GM12878 (cell line): ENCODE results near the gene DUSP22. TPM values are rescaled to one million over a fixed set of nuclear protein-coding genes. Genes with fewer than 3 reads are reported as not detected.

ENCODE experiments used
- ATAC-seq: fragments of 200-7000 bp; cut with Tn5 transposase; 3 replicates; pipeline ENCODE4 v1.9.1; 2020; ENCODE audit warnings: mild to moderate bottlenecking, moderate library complexity
- BruUV-seq: library from RNA; stranded (reverse); fragments of 400-500 nt; replicated peaks from 2 replicates; lab custom pipeline; 2021; lab: Mats Ljungman, UMichigan
- CTCF ChIA-PET: fragments of 300-600 bp; sonication (Branson Sonifier 250); formaldehyde crosslinking; extraction: SDS; loops from one replicate; lab custom pipeline; 2021; ENCODE audit warnings: inconsistent platforms; lab: Yijun Ruan, JAX
- POLR2A ChIA-PET: fragments of 350-600 bp; formaldehyde crosslinking; extraction: SDS; loops from one replicate; lab custom pipeline; 2021; ENCODE audit warnings: inconsistent platforms; lab: Charles Lee
- RAD21 ChIA-PET: fragments of 300-600 bp; sonication (Branson Sonifier 250); formaldehyde crosslinking; loops from one replicate; lab custom pipeline; 2023; ENCODE audit warnings: antibody characterized with exemption; ENCODE audit not compliant: unreplicated experiment; lab: Charles Lee
- SMC1A ChIA-PET: fragments of 300-600 bp; sonication (Branson Sonifier 250); formaldehyde crosslinking; loops from one replicate; lab custom pipeline; 2023; ENCODE audit not compliant: unreplicated experiment, uncharacterized antibody; lab: Charles Lee
- DNase-seq: peaks from one replicate; pipeline ENCODE4 v3.0.0-alpha.2; 2011; ENCODE audit warnings: low read depth, low spot score
- FAIRE-seq: peaks from 3 replicates; lab custom pipeline; 2011; peaks lifted over from hg19 to GRCh38; lab: Jason Lieb, UNC
- H2AFZ ChIP-seq: 2 replicates; pipeline ENCODE4 v1.6.0; 2011; ENCODE audit warnings: low read depth, low read length, control low read depth; ENCODE audit not compliant: control insufficient read depth
- H3K27ac ChIP-seq: 2 replicates; pipeline ENCODE4 v1.5.1; 2011; ENCODE audit warnings: control low read depth; ENCODE audit not compliant: control insufficient read depth, insufficient read depth
- H3K27me3 ChIP-seq, 2 experiments: replicated peaks in 1 of 2; 2 replicates each; pipeline versions ENCODE4 v1.6.0 to v1.6.1; 2011; ENCODE audit warnings: low read length in 1 of 2; ENCODE audit not compliant: control insufficient read depth in 2 of 2, insufficient read depth in 2 of 2
- H3K36me3 ChIP-seq, 2 experiments: 2 replicates each; pipeline ENCODE4 v1.5.1; 2011; ENCODE audit warnings: low read length in 1 of 2; ENCODE audit not compliant: control insufficient read depth in 2 of 2, insufficient read depth in 2 of 2
- H3K4me1 ChIP-seq: 2 replicates; pipeline ENCODE4 v1.6.1; 2011; ENCODE audit warnings: mild to moderate bottlenecking, low read length, moderate library complexity, mixed read lengths; ENCODE audit not compliant: control insufficient read depth, insufficient read depth
- H3K4me2 ChIP-seq: 2 replicates; pipeline ENCODE4 v1.6.0; 2011; ENCODE audit warnings: control low read depth; ENCODE audit not compliant: control insufficient read depth, insufficient read depth
- H3K4me3 ChIP-seq: fragments of 200-600 bp; sonication (generic); 2 replicates; pipeline ENCODE4 v1.5.1; 2016
- H3K79me2 ChIP-seq: 2 replicates; pipeline ENCODE4 v1.6.0; 2011; ENCODE audit warnings: low read length; ENCODE audit not compliant: control insufficient read depth, insufficient read depth
- H3K9ac ChIP-seq: 2 replicates; pipeline ENCODE4 v1.8.0; 2011; ENCODE audit warnings: low read length, control low read depth, mixed read lengths; ENCODE audit not compliant: control insufficient read depth, insufficient read depth
- H3K9me3 ChIP-seq: replicated peaks from 3 replicates; pipeline ENCODE4 v1.5.1; 2011; ENCODE audit warnings: mild to moderate bottlenecking, low read length; ENCODE audit not compliant: control insufficient read depth, insufficient read depth
- H4K20me1 ChIP-seq: 2 replicates; pipeline ENCODE4 v1.6.0; 2011; ENCODE audit not compliant: control insufficient read depth, insufficient read depth
- ATF2 ChIP-seq: IDR thresholded peaks from 2 replicates; pipeline ENCODE4 v1.6.1; 2012; ENCODE audit warnings: low read length, inconsistent platforms
- CREM ChIP-seq: IDR thresholded peaks from 2 replicates; pipeline ENCODE4 v1.6.1; 2014; ENCODE audit warnings: antibody characterized with exemption, low read depth
- EP300 ChIP-seq, 2 experiments: fragments of 150-350 bp in 1 of 2; IDR thresholded peaks; 2 replicates each; pipeline ENCODE4 v1.6.1; 2011 to 2012; ENCODE audit warnings: low read depth in 2 of 2, low read length in 2 of 2, borderline replicate concordance in 1 of 2, improper control_type of control experiment in 1 of 2, inconsistent platforms in 1 of 2; ENCODE audit not compliant: control insufficient read depth in 1 of 2
- GATAD2B ChIP-seq: fragments of 450-650 bp; conservative IDR thresholded peaks from 2 replicates; pipeline ENCODE4 v1.6.1; 2017; ENCODE audit warnings: low read depth, mild to moderate bottlenecking, moderate library complexity
- KDM1A ChIP-seq: fragments of 200-600 bp; sonication (generic); IDR thresholded peaks from 2 replicates; pipeline ENCODE4 v1.6.1; 2016; ENCODE audit warnings: borderline replicate concordance
- MLLT1 ChIP-seq: fragments of 450-650 bp; IDR thresholded peaks from 2 replicates; pipeline ENCODE4 v1.6.1; 2016; ENCODE audit warnings: mild to moderate bottlenecking
- NBN ChIP-seq: fragments of 450-650 bp; IDR thresholded peaks from 2 replicates; pipeline ENCODE4 v1.6.1; 2016
- NR2C2 ChIP-seq: IDR thresholded peaks from 2 replicates; pipeline ENCODE4 v1.6.1; 2011; ENCODE audit warnings: borderline replicate concordance, low read depth; ENCODE audit not compliant: control insufficient read depth, insufficient read length
- PBX3 ChIP-seq: IDR thresholded peaks from 2 replicates; pipeline ENCODE4 v1.6.1; 2011; ENCODE audit warnings: mild to moderate bottlenecking, low read depth, low read length, moderate library complexity; ENCODE audit not compliant: insufficient replicate concordance
- PKNOX1 ChIP-seq: fragments of 450-650 bp; IDR thresholded peaks from 2 replicates; pipeline ENCODE4 v1.6.1; 2016; ENCODE audit warnings: mild to moderate bottlenecking
- SMAD5 ChIP-seq: IDR thresholded peaks from 2 replicates; pipeline ENCODE4 v1.6.1; 2016; ENCODE audit warnings: antibody characterized with exemption, low read depth
- YBX1 ChIP-seq: fragments of 450-650 bp; IDR thresholded peaks from 2 replicates; pipeline ENCODE4 v1.6.1; 2016; ENCODE audit warnings: antibody characterized with exemption
- ZNF274 ChIP-seq: IDR thresholded peaks from one replicate; pipeline ENCODE4 v1.8.0; 2011; ENCODE audit not compliant: insufficient read length, insufficient read depth
- ZSCAN29 ChIP-seq: fragments of 450-650 bp; IDR thresholded peaks from 2 replicates; pipeline ENCODE4 v1.6.1; 2017; ENCODE audit warnings: mild to moderate bottlenecking, moderate library complexity
- ZZZ3 ChIP-seq: IDR thresholded peaks from 2 replicates; pipeline ENCODE4 v1.6.1; 2011; ENCODE audit warnings: low read depth; ENCODE audit not compliant: control insufficient read depth, insufficient read length
- WGBS: methylation state at CpG from one replicate; pipeline ENCODE4 v1.1.6; 2016; ENCODE audit warnings: low lambda C conversion rate; ENCODE audit not compliant: insufficient replicate concordance, insufficient coverage; ENCODE audit errors: missing lambda C conversion rate; 5-methylcytosine and 5-hydroxymethylcytosine counted together
- in situ Hi-C: fragments of 300-500 bp; cut with MboI; formaldehyde crosslinking; loops from 9 replicates; pipeline ENCODE4 v1.14.3; 2018; ENCODE audit warnings: mixed read lengths
- intact Hi-C: fragments of 100-400 bp; cut with micrococcal nuclease; formaldehyde crosslinking; loops from one replicate; pipeline ENCODE4 v1.14.2; 2022; ENCODE audit not compliant: unreplicated experiment
- polyA plus RNA-seq, 11 experiments: library from polyadenylated mRNA; depleted of rRNA in 4 of 11; unstranded in 6 of 11; stranded (reverse) in 5 of 11; fragments of >200 nt; fragmentation: Nextera tagmentation in 4 of 11; fragmentation: Illumina TruSeq in 1 of 11; extraction: Ambion mirVana in 4 of 11; extraction: Trizol in 1 of 11; gene quantifications; 1 replicate in 1 of 11; 2 replicates in 10 of 11; pipeline versions ENCODE4 v1.2.1 to v1.2.3, GENCODE V29; 2011 to 2016; ENCODE audit warnings: inconsistent platforms in 2 of 11, missing spikeins in 2 of 11, low read depth in 1 of 11
- total RNA-seq, 4 experiments: library from RNA; depleted of rRNA in 3 of 4; stranded (reverse); fragments of >200 nt in 3 of 4; fragmentation: Illumina TruSeq in 1 of 4; extraction: Trizol in 1 of 4; gene quantifications; 2 replicates each; pipeline versions ENCODE4 v1.2.1 to v1.2.3, GENCODE V29; 2013 to 2021
- TF ChIP-seq, protein P1 (sequence below): IDR thresholded peaks from 2 replicates; pipeline ENCODE4 v1.6.1; 2012; ENCODE audit warnings: low read depth, low read length, improper control_type of control experiment

Gene DUSP22
- total and polyA plus RNA-seq, 10 of the 15 experiments (the other 5 are each of a cell fraction or from before 2014, with no cell fraction given), result 78.9 to 156 (median 107) TPM

DNA sequence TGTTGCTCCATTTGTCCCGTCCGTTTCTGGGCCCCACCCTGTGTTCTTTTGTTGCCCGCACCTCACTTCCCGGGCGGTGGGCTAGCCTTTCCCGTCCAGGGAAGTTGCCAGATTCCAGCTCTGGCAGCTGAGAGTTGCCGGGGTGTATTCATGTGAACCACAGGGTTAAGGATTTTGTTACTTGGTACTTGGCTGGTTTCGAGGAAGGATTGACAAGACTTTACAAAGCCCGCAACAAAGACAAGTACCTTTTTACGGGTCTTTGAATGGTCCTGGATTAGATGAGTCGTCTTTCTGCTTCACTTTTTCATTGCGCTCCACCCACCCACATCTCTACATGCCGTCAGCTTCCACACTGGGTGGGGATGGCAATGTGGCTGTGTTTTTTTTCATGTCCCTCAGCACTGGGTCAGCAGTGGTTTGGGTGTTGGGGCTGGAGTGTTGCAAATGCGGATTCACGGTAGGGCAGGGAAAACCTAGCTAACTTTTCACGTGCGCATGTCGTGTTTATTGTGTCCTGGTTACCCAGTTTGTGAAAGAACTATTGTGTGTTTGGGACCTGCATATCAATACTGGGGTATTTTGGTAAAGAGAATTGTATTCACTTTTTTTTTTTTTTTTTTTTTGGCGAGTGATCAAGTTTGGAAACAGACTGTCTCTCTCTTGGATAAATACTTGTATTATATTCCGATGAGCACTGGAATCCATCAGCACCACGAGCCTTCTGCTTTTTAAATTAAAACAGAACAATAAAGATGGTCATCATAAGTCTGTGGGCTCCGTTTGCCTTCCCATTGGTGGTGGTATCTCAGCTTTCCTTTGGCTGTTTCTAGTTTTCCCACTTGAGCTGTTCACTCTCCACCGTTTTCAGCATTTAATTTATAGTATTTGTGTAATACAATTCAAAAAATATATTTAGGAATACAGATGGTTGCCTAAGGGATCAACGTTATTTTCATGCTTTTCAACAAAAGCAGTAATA lies 1.2 kb downstream of the DUSP22 start:
- ChIA-PET SMC1A (interaction anchor here (0.6 to 2.7 kb wide), 28 partner anchors 12 to 106 kb away, joined by 3 to 46 read pairs (median 6); no protein-coding TSS in a partner anchor), RAD21 (interaction anchor here (0.7 to 2.6 kb wide), 34 partner anchors 8 to 182 kb away, joined by 3 to 77 read pairs (median 6); partner anchors contain the start of gene IRF4), POLR2A (interaction anchor here (0.6 to 2.6 kb wide), 30 partner anchors 9 to 110 kb away, joined by 3 to 67 read pairs (median 7); partner anchors contain the start of gene IRF4), CTCF (interaction anchor here (0.6 to 2.6 kb wide), 18 partner anchors 12 to 101 kb away, joined by 3 to 14 read pairs (median 4); partner anchors contain the start of gene IRF4)
- 17% methylated on average over 23 of the region's 24 CpGs for WGBS
- H3K27me3 ChIP-seq, result no peaks in the 10 kb centered on the region
- FAIRE-seq (no peak), ATAC-seq (peak; percentile 1), DNase-seq (no peak)
- H3K27ac ChIP-seq, result peak overlapping the region; percentile 100
- H3K36me3 ChIP-seq, result no peaks in the 10 kb centered on the region
- in situ Hi-C loops (no loop called here), intact Hi-C loops (loop anchor here (2.0 kb wide), 1 partner anchor 71 kb away; no protein-coding TSS in a partner anchor)
- TSS peak; percentile 83 for BruUV-seq
- peaks cover 65% of the 10 kb centered on the region for H3K4me1 ChIP-seq
- H3K79me2 ChIP-seq, result peaks cover 85% of the 10 kb centered on the region
- no peaks in the 10 kb centered on the region for H4K20me1 ChIP-seq
- peak overlapping the region; percentile 78 for H3K4me3 ChIP-seq
- H3K4me2 ChIP-seq, result peak overlapping the region; percentile 97
- H3K9me3 ChIP-seq, result no peaks in the 10 kb centered on the region
- H2AFZ ChIP-seq, result peak overlapping the region; percentile 1; the same call in 1 of the 2 replicates
- peak overlapping the region; percentile 98 for H3K9ac ChIP-seq
- TF ChIP-seq, protein P1, sequence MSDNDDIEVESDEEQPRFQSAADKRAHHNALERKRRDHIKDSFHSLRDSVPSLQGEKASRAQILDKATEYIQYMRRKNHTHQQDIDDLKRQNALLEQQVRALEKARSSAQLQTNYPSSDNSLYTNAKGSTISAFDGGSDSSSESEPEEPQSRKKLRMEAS, result peak; percentile 51; the same call in 1 of the 2 replicates
- TF ChIP-seq EP300 (IDR thresholded peaks at IDR 0.05; ENCODE audit: borderline replicate concordance in 1 of 2, control insufficient read depth in 1 of 2, low read depth in 2 of 2, low read length in 2 of 2), result no peak; a peak in 1 of 4 replicates
- peak; percentile 68; the same call in 1 of the 2 replicates for TF ChIP-seq NBN
- no peak for TF ChIP-seq ZNF274
- TF ChIP-seq SMAD5, result peak; percentile 83
- peak; percentile 29; the same call in 1 of the 2 replicates for TF ChIP-seq YBX1
- TF ChIP-seq ZZZ3, result no peak
- no peak for TF ChIP-seq ATF2
- no peak for TF ChIP-seq KDM1A
- peak; percentile 12 for TF ChIP-seq PBX3
- TF ChIP-seq ZSCAN29, result no peak
- no peak for TF ChIP-seq NR2C2
- TF ChIP-seq PKNOX1, result no peak; the same call in 1 of the 2 replicates
- no peak for TF ChIP-seq GATAD2B
- TF ChIP-seq MLLT1, result peak; percentile 99
- TF ChIP-seq CREM, result no peak
